GM18868 (cell line): ENCODE results near the gene COL4A1.
"Not testable (repeated sequence)": the region's sequence is repeated elsewhere in the genome, so short reads cannot be mapped to it uniquely, and the experiment has no call there.

ENCODE experiments used
- ATAC-seq: cut with Tn5 transposase; IDR thresholded peaks from one replicate; pipeline ENCODE4 v1.9.1; 2021; ENCODE audit warnings: mild to moderate bottlenecking, moderate library complexity; ENCODE audit not compliant: unreplicated experiment

COL4A1 gene

GRCh38 chr13:110324026-110324749, 17.2 kb upstream of the COL4A1 start:
- no peak for ATAC-seq

GRCh38 chr13:110323172-110323891, 16.4 kb upstream of the COL4A1 start:
- no peak for ATAC-seq

GRCh38 chr13:110322828-110323171, 15.8 kb upstream of the COL4A1 start:
- ATAC-seq, result no peak

GRCh38 chr13:110322126-110322827, 15.3 kb upstream of the COL4A1 start:
- no peak for ATAC-seq

- ATAC-seq, result not testable (repeated sequence)
These were observed 14.6 kb upstream of the COL4A1 start for GRCh38 chr13:110321573-110321972.

- ATAC-seq, result no peak
These were observed 13.7 kb upstream of the COL4A1 start for GRCh38 chr13:110320645-110321044.

GRCh38 chr13:110319774-110320509, 13.0 kb upstream of the COL4A1 start:
- no peak for ATAC-seq

GRCh38 chr13:110319397-110319773, 12.4 kb upstream of the COL4A1 start:
- ATAC-seq, result no peak

- no peak for ATAC-seq
These were observed 12.0 kb upstream of the COL4A1 start for GRCh38 chr13:110318920-110319319.

- no peak for ATAC-seq
These were observed 10.7 kb upstream of the COL4A1 start for GRCh38 chr13:110317496-110318195.

GRCh38 chr13:110317093-110317492, 10.1 kb upstream of the COL4A1 start:
- ATAC-seq, result no peak

- ATAC-seq, result no peak
These were observed 9.2 kb upstream of the COL4A1 start for GRCh38 chr13:110316196-110316595.

GRCh38 chr13:110314516-110315245, 7.7 kb upstream of the COL4A1 start:
- no peak for ATAC-seq

- not testable (repeated sequence) for ATAC-seq
These were observed 6.8 kb upstream of the COL4A1 start for GRCh38 chr13:110313733-110314132.

- ATAC-seq, result not testable (repeated sequence)
These were observed 6.3 kb upstream of the COL4A1 start for GRCh38 chr13:110313261-110313660.

- ATAC-seq, result no peak
These were observed 5.5 kb upstream of the COL4A1 start for GRCh38 chr13:110312339-110313031.

- ATAC-seq, result no peak
These were observed 4.7 kb upstream of the COL4A1 start for GRCh38 chr13:110311443-110312338.
